ENCODE results near the gene BYSL. TPM values are rescaled to one million over a fixed set of nuclear protein-coding genes. Genes with fewer than 3 reads are reported as not detected.

The BYSL gene
- total and polyA plus RNA-seq, 4 donors, result 8.4 to 24.7 (median 16.7) TPM

DNA sequence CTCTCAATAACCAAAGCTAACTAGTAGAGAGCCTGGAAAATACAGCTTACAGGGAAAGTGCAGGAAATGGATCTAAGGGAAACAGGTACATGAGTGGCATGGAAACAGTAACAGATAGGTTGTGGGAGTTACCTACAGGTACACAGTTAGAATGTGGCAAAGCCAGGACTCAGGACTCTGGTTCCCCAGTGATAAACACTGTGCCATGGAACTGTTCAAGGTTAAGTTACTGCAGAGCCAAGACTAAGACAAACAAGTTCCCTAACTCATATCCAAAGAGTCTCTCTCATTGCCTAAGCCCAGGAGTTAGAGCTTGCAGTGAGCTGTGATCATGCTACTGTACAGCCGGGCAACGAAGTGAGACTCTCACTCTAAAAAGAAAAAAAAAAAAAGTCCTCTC, 7.0 kb upstream of the BYSL start:
- peaks cover 45% of the 10 kb centered on the region for H3K36me3 ChIP-seq (ENCODE audit: control insufficient read depth, insufficient read depth, low read length)
- no peaks in the 10 kb centered on the region for H3K27me3 ChIP-seq (ENCODE audit: control insufficient read depth, insufficient read depth, low read length)
- H3K4me1 ChIP-seq (ENCODE audit: control insufficient read depth, insufficient read depth, low read length), result no peaks in the 10 kb centered on the region
- no peak overlapping the region for H3K4me3 ChIP-seq (ENCODE audit: low read depth, low read length)
- no peak for DNase-seq (ENCODE audit: low read depth in 4 of 6, low spot score in 6 of 6)
- H3K9me3 ChIP-seq (ENCODE audit: control insufficient read depth, insufficient read depth, low read length), result no peaks in the 10 kb centered on the region
- no peak overlapping the region for H3K27ac ChIP-seq (ENCODE audit: low read depth, low read length)
- WGBS (ENCODE audit: insufficient coverage), result no CpG with 5 or more reads among the region's 2 CpGs

DNA sequence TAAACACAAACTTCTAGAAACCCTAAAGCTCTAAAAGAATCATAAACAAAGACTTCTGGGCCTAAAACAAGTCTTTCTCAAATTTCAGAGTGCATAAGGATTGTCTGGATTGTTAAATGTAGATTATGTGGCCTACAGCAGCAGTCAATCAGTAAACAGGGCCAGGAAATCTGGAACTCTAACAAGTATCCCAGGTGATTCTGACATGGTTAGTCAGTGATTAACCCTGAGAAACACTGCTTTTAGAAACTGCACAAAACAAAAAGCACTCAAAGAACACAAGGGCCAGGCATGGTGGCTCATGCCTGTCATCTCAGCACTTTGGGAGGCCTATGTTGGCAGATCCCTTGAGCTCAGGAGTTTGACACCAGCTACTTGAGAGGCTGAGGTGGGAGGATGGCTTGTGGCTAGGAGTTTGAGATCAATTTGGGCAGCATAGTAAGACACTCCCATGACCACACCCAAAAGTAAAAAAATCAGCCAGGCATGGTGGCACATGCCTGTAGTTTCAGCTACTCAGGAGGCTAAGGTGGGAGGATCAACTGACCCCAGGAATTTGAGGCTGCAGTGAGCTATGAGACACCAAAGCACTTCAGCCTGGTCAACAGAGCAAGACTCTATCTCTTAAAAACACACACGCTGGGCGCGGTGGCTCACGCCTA, 6.3 kb upstream of the BYSL start:
- no peak for DNase-seq (ENCODE audit: low read depth in 4 of 6, low spot score in 6 of 6)

DNA sequence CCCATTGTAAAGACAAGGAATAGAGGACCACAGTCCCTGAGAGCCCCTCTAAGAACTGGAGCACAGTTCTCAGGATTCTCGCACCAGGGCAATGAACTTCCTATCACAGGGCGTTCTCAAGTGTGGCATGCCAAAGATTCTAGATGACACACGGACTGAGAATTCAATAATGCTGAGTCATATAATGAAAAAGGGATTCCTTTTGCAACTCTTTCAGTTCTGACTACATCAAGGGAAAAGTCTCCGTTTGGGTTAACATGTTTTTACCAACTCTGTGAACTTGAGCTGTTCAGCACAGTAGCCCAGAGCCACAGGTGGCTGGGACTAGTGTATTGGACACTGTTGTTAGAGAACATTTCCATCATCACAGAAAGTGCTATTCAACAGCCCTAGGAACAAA, 3.8 kb upstream of the BYSL start:
- peaks cover 36% of the 10 kb centered on the region for H3K36me3 ChIP-seq (ENCODE audit: control insufficient read depth, insufficient read depth, low read length)
- H3K9me3 ChIP-seq (ENCODE audit: control insufficient read depth, insufficient read depth, low read length), result no peaks in the 10 kb centered on the region
- H3K27ac ChIP-seq (ENCODE audit: low read depth, low read length), result no peak overlapping the region
- H3K27me3 ChIP-seq (ENCODE audit: control insufficient read depth, insufficient read depth, low read length), result no peaks in the 10 kb centered on the region
- peaks cover 4% of the 10 kb centered on the region for H3K4me1 ChIP-seq (ENCODE audit: control insufficient read depth, insufficient read depth, low read length)
- DNase-seq (ENCODE audit: low read depth in 4 of 6, low spot score in 6 of 6), result no peak
- no peak overlapping the region for H3K4me3 ChIP-seq (ENCODE audit: low read depth, low read length)
- 78% methylated on average over 2 of the region's 4 CpGs for WGBS (ENCODE audit: insufficient coverage)

More for the DNA sequence above, 6.3 kb upstream of the BYSL start:
- Histone ChIP-seq H3K4me3 (ENCODE audit: low read depth, low read length) (no peak overlapping the region), H3K36me3 (ENCODE audit: control insufficient read depth, insufficient read depth, low read length) (peaks cover 45% of the 10 kb centered on the region), H3K27ac (ENCODE audit: low read depth, low read length) (no peak overlapping the region), H3K27me3 (ENCODE audit: control insufficient read depth, insufficient read depth, low read length) (no peaks in the 10 kb centered on the region), H3K4me1 (ENCODE audit: control insufficient read depth, insufficient read depth, low read length) (no peaks in the 10 kb centered on the region), H3K9me3 (ENCODE audit: control insufficient read depth, insufficient read depth, low read length) (no peaks in the 10 kb centered on the region)
- WGBS (ENCODE audit: insufficient coverage), result no CpG with 5 or more reads among the region's 4 CpGs

GRCh38 chr6:41921712-41921998, 356 bp downstream of the BYSL start:
- peaks cover 11% of the 10 kb centered on the region for H3K4me1 ChIP-seq (ENCODE audit: control insufficient read depth, insufficient read depth, low read length)
- H3K27me3 ChIP-seq (ENCODE audit: control insufficient read depth, insufficient read depth, low read length), result no peaks in the 10 kb centered on the region
- H3K27ac ChIP-seq (ENCODE audit: low read depth, low read length), result peak overlapping the region; percentile 100
- peaks cover 18% of the 10 kb centered on the region for H3K36me3 ChIP-seq (ENCODE audit: control insufficient read depth, insufficient read depth, low read length)
- no peaks in the 10 kb centered on the region for H3K9me3 ChIP-seq (ENCODE audit: control insufficient read depth, insufficient read depth, low read length)
- DNase-seq (ENCODE audit: low read depth in 4 of 6, low spot score in 6 of 6), result no peak
- 0% methylated on average over 18 of the region's 20 CpGs for WGBS (ENCODE audit: insufficient coverage)
- H3K4me3 ChIP-seq (ENCODE audit: low read depth, low read length), result peak overlapping the region; percentile 99

DNA sequence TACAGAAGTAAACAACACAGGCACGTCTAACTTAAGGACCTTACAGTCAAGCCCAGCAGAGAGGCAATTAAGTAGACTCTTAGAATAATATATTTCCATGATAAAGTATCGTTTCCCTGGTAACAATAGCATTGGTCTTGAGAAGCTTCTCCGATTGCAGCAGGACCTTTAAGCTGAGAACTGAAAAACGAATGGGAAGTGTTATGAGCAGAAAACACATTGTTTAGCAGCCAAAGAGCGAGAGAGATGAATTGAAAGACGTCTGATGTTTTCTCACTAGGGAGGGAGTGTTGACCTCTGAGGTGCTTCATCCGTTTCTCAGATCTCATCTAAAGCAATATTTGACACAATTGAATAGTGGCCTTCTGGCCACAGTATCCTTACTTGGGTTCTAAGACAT, 855 bp downstream of the BYSL start:
- no peak for DNase-seq (ENCODE audit: low read depth in 4 of 6, low spot score in 6 of 6)
- peaks cover 17% of the 10 kb centered on the region for H3K36me3 ChIP-seq (ENCODE audit: control insufficient read depth, insufficient read depth, low read length)
- no peak overlapping the region for H3K27ac ChIP-seq (ENCODE audit: low read depth, low read length)
- peaks cover 11% of the 10 kb centered on the region for H3K4me1 ChIP-seq (ENCODE audit: control insufficient read depth, insufficient read depth, low read length)
- peak overlapping the region; percentile 99 for H3K4me3 ChIP-seq (ENCODE audit: low read depth, low read length)
- H3K27me3 ChIP-seq (ENCODE audit: control insufficient read depth, insufficient read depth, low read length), result no peaks in the 10 kb centered on the region
- WGBS (ENCODE audit: insufficient coverage), result 0% methylated on average over 5 of the region's 7 CpGs
- no peaks in the 10 kb centered on the region for H3K9me3 ChIP-seq (ENCODE audit: control insufficient read depth, insufficient read depth, low read length)

DNA sequence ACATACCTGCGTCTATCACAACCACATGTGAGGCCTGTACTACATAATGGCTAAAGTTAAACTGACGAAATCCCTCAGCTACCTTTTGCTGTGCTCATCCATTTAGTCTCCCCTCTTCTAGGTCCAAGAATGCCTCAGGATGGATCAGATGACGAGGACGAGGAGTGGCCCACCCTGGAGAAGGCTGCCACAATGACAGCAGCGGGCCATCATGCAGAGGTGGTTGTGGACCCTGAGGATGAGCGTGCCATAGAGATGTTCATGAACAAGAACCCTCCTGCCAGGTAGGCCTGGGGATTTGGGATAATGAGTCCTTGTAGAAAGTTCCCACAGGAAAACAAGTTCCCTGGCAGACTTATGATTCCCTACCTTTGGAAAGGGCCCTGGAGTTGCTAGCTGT, 6.0 kb downstream of the BYSL start:
- Histone ChIP-seq H3K27ac (ENCODE audit: low read depth, low read length) (no peak overlapping the region), H3K4me3 (ENCODE audit: low read depth, low read length) (no peak overlapping the region), H3K27me3 (ENCODE audit: control insufficient read depth, insufficient read depth, low read length) (no peaks in the 10 kb centered on the region), H3K4me1 (ENCODE audit: control insufficient read depth, insufficient read depth, low read length) (peaks cover 7% of the 10 kb centered on the region), H3K9me3 (ENCODE audit: control insufficient read depth, insufficient read depth, low read length) (no peaks in the 10 kb centered on the region), H3K36me3 (ENCODE audit: control insufficient read depth, insufficient read depth, low read length) (peaks cover 63% of the 10 kb centered on the region)
- WGBS (ENCODE audit: insufficient coverage), result 98% methylated on average over 6 of the region's 6 CpGs
- DNase-seq (ENCODE audit: low read depth in 4 of 6, low spot score in 6 of 6), result no peak

- Histone ChIP-seq H3K36me3 (ENCODE audit: control insufficient read depth, insufficient read depth, low read length) (peaks cover 74% of the 10 kb centered on the region), H3K4me3 (ENCODE audit: low read depth, low read length) (no peak overlapping the region), H3K27me3 (ENCODE audit: control insufficient read depth, insufficient read depth, low read length) (no peaks in the 10 kb centered on the region), H3K9me3 (ENCODE audit: control insufficient read depth, insufficient read depth, low read length) (no peaks in the 10 kb centered on the region), H3K27ac (ENCODE audit: low read depth, low read length) (no peak overlapping the region), H3K4me1 (ENCODE audit: control insufficient read depth, insufficient read depth, low read length) (no peaks in the 10 kb centered on the region)
- DNase-seq (ENCODE audit: low read depth in 4 of 6, low spot score in 6 of 6), result no peak
- 97% methylated on average over 4 of the region's 6 CpGs for WGBS (ENCODE audit: insufficient coverage)
Observed at GRCh38 chr6:41929924-41930323, 8.6 kb downstream of the BYSL start.

DNA sequence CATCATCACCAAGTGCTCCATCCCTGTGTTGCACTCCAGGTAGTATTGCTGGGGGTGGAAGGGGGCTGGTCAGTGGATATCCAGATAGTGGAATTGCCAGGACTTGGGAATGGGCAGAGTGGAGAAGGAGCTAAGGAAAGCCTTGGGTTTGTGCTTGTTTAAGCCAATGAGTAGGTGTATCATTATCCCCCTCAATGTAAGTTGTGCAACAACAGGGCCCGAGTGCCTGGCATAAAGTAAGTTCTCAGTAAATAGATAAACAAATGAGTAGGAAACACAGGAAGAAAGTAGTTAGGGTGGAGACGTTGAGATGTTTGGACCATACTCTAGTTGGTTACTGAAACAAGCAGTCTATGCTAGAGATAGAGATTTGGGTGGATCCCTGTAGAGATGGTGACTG, 10.5 kb downstream of the BYSL start:
- Histone ChIP-seq H3K36me3 (ENCODE audit: control insufficient read depth, insufficient read depth, low read length) (peaks cover 86% of the 10 kb centered on the region), H3K27ac (ENCODE audit: low read depth, low read length) (no peak overlapping the region), H3K4me1 (ENCODE audit: control insufficient read depth, insufficient read depth, low read length) (peaks cover 10% of the 10 kb centered on the region), H3K9me3 (ENCODE audit: control insufficient read depth, insufficient read depth, low read length) (no peaks in the 10 kb centered on the region), H3K4me3 (ENCODE audit: low read depth, low read length) (no peak overlapping the region), H3K27me3 (ENCODE audit: control insufficient read depth, insufficient read depth, low read length) (no peaks in the 10 kb centered on the region)
- no peak for DNase-seq (ENCODE audit: low read depth in 4 of 6, low spot score in 6 of 6)
- WGBS (ENCODE audit: insufficient coverage), result 93% methylated on average over 2 of the region's 2 CpGs

DNA sequence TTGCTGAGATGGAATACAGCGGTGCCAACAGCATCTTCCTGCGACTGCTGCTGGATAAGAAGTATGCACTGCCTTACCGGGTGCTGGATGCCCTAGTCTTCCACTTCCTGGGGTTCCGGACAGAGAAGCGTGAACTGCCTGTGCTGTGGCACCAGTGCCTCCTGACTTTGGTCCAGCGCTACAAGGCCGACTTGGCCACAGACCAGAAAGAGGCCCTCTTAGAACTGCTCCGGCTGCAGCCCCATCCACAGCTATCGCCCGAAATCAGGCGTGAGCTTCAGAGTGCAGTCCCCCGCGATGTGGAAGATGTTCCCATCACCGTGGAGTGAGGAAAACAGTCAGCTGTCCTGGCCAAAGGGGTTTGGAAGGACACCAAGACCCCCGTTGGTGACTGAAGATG, 11.1 kb downstream of the BYSL start:
- no peaks in the 10 kb centered on the region for H3K27me3 ChIP-seq (ENCODE audit: control insufficient read depth, insufficient read depth, low read length)
- H3K4me3 ChIP-seq (ENCODE audit: low read depth, low read length), result no peak overlapping the region
- no peak overlapping the region for H3K27ac ChIP-seq (ENCODE audit: low read depth, low read length)
- 91% methylated on average over 15 of the region's 15 CpGs for WGBS (ENCODE audit: insufficient coverage)
- H3K4me1 ChIP-seq (ENCODE audit: control insufficient read depth, insufficient read depth, low read length), result peaks cover 10% of the 10 kb centered on the region
- no peak for DNase-seq (ENCODE audit: low read depth in 4 of 6, low spot score in 6 of 6)
- H3K36me3 ChIP-seq (ENCODE audit: control insufficient read depth, insufficient read depth, low read length), result peaks cover 86% of the 10 kb centered on the region
- no peaks in the 10 kb centered on the region for H3K9me3 ChIP-seq (ENCODE audit: control insufficient read depth, insufficient read depth, low read length)

DNA sequence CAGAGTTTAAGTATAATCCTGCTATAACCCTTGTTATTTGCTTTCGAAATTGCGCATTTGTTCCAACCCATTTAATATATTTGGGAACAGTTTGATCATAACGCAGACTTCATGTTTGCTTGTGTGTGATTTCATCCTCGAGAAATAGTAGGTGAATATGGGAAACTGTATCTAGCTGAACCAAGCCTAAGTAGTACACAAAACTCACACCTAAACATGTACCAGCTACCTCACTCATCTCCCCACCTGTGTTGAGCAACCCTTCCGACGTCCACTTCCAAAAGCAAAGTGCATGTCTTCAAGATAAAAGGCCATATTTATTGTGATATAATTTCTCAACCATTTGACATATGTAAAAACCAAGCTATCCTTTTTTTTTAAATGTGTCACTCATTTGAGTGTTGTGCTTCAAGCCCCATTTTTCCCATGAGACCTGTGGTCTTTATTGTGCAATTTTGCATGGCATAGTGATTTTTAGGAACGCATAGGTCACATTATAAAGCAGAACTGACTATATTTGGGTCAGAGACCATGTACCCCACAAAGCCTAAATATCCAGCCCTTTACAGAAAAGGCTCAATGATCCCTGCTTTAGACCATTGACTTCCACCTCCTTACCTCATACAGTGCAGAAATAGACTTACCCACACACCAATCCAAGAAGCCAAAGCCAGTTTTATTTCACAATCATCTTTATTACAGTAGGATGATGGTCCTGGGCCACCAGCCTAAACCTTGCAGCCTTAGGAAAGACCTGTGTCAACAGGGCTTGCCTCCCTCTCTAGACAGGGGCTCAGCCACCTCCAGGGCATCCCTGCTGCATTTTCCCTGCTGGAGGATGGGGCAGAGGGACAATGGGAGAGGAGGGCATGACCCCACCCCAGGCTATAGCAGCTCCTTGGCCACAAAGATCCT, 13.2 kb downstream of the BYSL start:
- no peak for DNase-seq (ENCODE audit: low read depth in 4 of 6, low spot score in 6 of 6)
- 86% methylated on average over 1 of the region's 7 CpGs for WGBS (ENCODE audit: insufficient coverage)
- Histone ChIP-seq H3K27ac (ENCODE audit: low read depth, low read length) (no peak overlapping the region), H3K4me3 (ENCODE audit: low read depth, low read length) (no peak overlapping the region), H3K4me1 (ENCODE audit: control insufficient read depth, insufficient read depth, low read length) (peaks cover 29% of the 10 kb centered on the region), H3K27me3 (ENCODE audit: control insufficient read depth, insufficient read depth, low read length) (no peaks in the 10 kb centered on the region), H3K9me3 (ENCODE audit: control insufficient read depth, insufficient read depth, low read length) (no peaks in the 10 kb centered on the region), H3K36me3 (ENCODE audit: control insufficient read depth, insufficient read depth, low read length) (peaks cover 67% of the 10 kb centered on the region)
